Endothelial cell of umbilical vein (primary cell): ENCODE measurements around the gene ITPR2.

Experiments used
- CTCF ChIP-seq, 2 donors: IDR thresholded peaks; 1 replicate in 1 of 2; 2 replicates in 1 of 2; pipeline ENCODE4 v1.5.1; 2011; ENCODE audit warnings: low read length in 2 of 2, mild to moderate bottlenecking in 2 of 2, moderate library complexity in 2 of 2, control low read depth in 1 of 2, inconsistent platforms in 1 of 2, low read depth in 1 of 2; ENCODE audit not compliant: insufficient read depth in 1 of 2; ENCODE audit errors: extremely low read depth in 1 of 2
- EZH2 ChIP-seq: IDR thresholded peaks from 2 replicates; pipeline ENCODE4 v1.6.1; 2012; ENCODE audit warnings: borderline replicate concordance, low read depth, mild to moderate bottlenecking, moderate library complexity, low read length, inconsistent platforms; ENCODE audit not compliant: severe bottlenecking
- FOS ChIP-seq: IDR thresholded peaks from 2 replicates; pipeline ENCODE4 v1.6.1; 2011; ENCODE audit warnings: mild to moderate bottlenecking, low read length, moderate library complexity, borderline replicate concordance; ENCODE audit not compliant: insufficient read depth
- JUN ChIP-seq: IDR thresholded peaks from 2 replicates; pipeline ENCODE4 v1.6.1; 2011; ENCODE audit warnings: borderline replicate concordance, low read depth; ENCODE audit not compliant: insufficient read length, insufficient read depth
- MAX ChIP-seq: IDR thresholded peaks from 2 replicates; pipeline ENCODE4 v1.6.1; 2011; ENCODE audit not compliant: insufficient read depth, insufficient read length
- MYC ChIP-seq: IDR thresholded peaks from one replicate; pipeline ENCODE4 v1.6.1; 2011; ENCODE audit warnings: mild to moderate bottlenecking, low read depth, low read length
- POLR2A ChIP-seq: IDR thresholded peaks from 2 replicates; pipeline ENCODE4 v1.6.1; 2012; ENCODE audit warnings: low read depth, mild to moderate bottlenecking, control low read depth, low read length
- POLR2AphosphoS5 ChIP-seq: IDR thresholded peaks from 2 replicates; pipeline ENCODE4 v1.6.1; 2012; ENCODE audit warnings: low read depth, mild to moderate bottlenecking, control low read depth, low read length, moderate library complexity; ENCODE audit not compliant: insufficient read depth

- TF ChIP-seq JUN (no peak), CTCF (IDR thresholded peaks at IDR 0.05; ENCODE audit: extremely low read depth in 1 of 2, insufficient read depth in 1 of 2, low read depth in 1 of 2, low read length in 2 of 2) (no peak), POLR2AphosphoS5 (no peak), FOS (no peak), POLR2A (no peak), EZH2 (no peak), MYC (no peak), MAX (no peak)
Measured at GRCh38 chr12:26359576-26359975, 473.4 kb downstream of the ITPR2 start.
